ENCODE measurements around the gene SLC31A2. TPM values are rescaled to one million over a fixed set of nuclear protein-coding genes. Genes with fewer than 3 reads are reported as not detected.

The SLC31A2 gene
- total RNA-seq, 2 experiments from 2014 or later = 4.8 to 5.4 TPM

DNA sequence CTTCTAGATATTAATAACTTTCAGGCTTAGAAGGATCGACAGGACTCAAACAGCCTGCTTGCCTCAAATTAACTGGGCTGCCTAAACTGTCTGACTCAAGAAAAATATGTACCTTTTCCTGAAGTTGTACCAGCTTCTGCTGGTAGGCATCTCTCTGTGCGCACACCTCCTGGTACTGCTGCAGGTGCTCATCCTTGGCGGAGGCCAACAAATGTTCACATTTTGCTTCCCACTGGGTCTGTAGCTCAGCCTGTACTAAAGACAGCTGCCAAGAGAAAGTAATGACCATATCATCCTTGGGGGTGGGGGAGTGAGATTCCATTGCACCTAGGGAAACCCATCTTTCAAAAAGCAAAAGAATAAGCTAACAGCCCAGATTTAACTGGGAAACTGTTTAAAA lies 22.5 kb downstream of the SLC31A2 start:
- H3K27me3 Mint-ChIP-seq = no peaks in the 10 kb centered on the region
- no peaks in the 10 kb centered on the region for H3K9me3 ChIP-seq (ENCODE audit: control insufficient read depth in 1 of 2, insufficient read depth in 1 of 2, low read length in 2 of 2)
- intact Hi-C loops (cut with DNase I, micrococcal nuclease) = no loop called here
- H3K4me1 ChIP-seq (ENCODE audit: insufficient read depth, low read length) = no peaks in the 10 kb centered on the region
- no peak overlapping the region for H3K4me3 ChIP-seq (ENCODE audit: low read length)
- H3K36me3 Mint-ChIP-seq (ENCODE audit: low read depth) = peaks cover 98% of the 10 kb centered on the region
- CTCF ChIA-PET = no interaction called here
- H3K9me3 Mint-ChIP-seq = no peaks in the 10 kb centered on the region
- no peak overlapping the region for H3K4me3 Mint-ChIP-seq
- H3K27me3 ChIP-seq (ENCODE audit: control insufficient read depth in 1 of 2, insufficient read depth in 2 of 2, low read length in 2 of 2) = no peaks in the 10 kb centered on the region
- H3K4me1 Mint-ChIP-seq (ENCODE audit: low read depth) = no peaks in the 10 kb centered on the region
- TF ChIP-seq, protein P1, sequence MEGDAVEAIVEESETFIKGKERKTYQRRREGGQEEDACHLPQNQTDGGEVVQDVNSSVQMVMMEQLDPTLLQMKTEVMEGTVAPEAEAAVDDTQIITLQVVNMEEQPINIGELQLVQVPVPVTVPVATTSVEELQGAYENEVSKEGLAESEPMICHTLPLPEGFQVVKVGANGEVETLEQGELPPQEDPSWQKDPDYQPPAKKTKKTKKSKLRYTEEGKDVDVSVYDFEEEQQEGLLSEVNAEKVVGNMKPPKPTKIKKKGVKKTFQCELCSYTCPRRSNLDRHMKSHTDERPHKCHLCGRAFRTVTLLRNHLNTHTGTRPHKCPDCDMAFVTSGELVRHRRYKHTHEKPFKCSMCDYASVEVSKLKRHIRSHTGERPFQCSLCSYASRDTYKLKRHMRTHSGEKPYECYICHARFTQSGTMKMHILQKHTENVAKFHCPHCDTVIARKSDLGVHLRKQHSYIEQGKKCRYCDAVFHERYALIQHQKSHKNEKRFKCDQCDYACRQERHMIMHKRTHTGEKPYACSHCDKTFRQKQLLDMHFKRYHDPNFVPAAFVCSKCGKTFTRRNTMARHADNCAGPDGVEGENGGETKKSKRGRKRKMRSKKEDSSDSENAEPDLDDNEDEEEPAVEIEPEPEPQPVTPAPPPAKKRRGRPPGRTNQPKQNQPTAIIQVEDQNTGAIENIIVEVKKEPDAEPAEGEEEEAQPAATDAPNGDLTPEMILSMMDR (IDR thresholded peaks at IDR 0.05) = no peak
- no peak for DNase-seq
- no peak overlapping the region for H3K27ac ChIP-seq (ENCODE audit: low read depth in 1 of 2, low read length in 2 of 2)
- POLR2A ChIA-PET = interaction anchor here (0.9 kb wide), 1 partner anchor 11 kb away, joined by 4 read pairs; no protein-coding TSS in a partner anchor
- no peak overlapping the region for H3K27ac Mint-ChIP-seq
- peaks cover 85% of the 10 kb centered on the region for H3K36me3 ChIP-seq (ENCODE audit: insufficient read depth, low read length)
- no peak for ATAC-seq (ENCODE audit: poor library complexity)

DNA sequence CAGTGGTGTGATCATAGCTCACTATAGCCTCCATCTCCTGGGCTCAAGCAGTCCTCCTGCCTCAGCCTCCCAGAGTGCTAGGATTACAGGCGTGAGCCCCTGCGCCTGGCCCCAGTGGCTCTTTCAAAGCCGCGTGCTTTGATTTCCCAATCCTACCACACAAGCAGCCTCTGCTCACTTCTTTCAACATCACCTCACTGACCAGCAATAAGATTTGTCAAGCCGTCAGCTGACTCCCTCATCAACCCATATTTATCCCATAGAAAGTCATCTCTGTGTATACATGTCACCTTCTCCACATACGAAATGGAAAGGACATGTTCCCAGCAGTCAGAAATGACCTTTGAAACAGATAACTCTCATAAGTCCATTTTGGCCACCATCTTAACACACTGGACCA lies 26.0 kb downstream of the SLC31A2 start:
- no peaks in the 10 kb centered on the region for H3K9me3 Mint-ChIP-seq
- peaks cover 95% of the 10 kb centered on the region for H3K36me3 Mint-ChIP-seq (ENCODE audit: low read depth)
- DNase-seq (no peak), ATAC-seq (ENCODE audit: poor library complexity) (no peak)
- ChIA-PET POLR2A (no interaction called here), CTCF (no interaction called here)
- no peaks in the 10 kb centered on the region for H3K4me1 Mint-ChIP-seq (ENCODE audit: low read depth)
- no peak overlapping the region for H3K27ac Mint-ChIP-seq
- Histone ChIP-seq H3K9me3 (ENCODE audit: control insufficient read depth in 1 of 2, insufficient read depth in 1 of 2, low read length in 2 of 2) (no peaks in the 10 kb centered on the region), H3K4me3 (ENCODE audit: low read length) (no peak overlapping the region), H3K4me1 (ENCODE audit: insufficient read depth, low read length) (no peaks in the 10 kb centered on the region), H3K27ac (ENCODE audit: low read depth in 1 of 2, low read length in 2 of 2) (no peak overlapping the region), H3K36me3 (ENCODE audit: insufficient read depth, low read length) (peaks cover 80% of the 10 kb centered on the region), H3K27me3 (ENCODE audit: control insufficient read depth in 1 of 2, insufficient read depth in 2 of 2, low read length in 2 of 2) (no peaks in the 10 kb centered on the region)
- intact Hi-C loops (cut with DNase I, micrococcal nuclease) = no loop called here
- no peaks in the 10 kb centered on the region for H3K27me3 Mint-ChIP-seq
- TF ChIP-seq, protein P1 (IDR thresholded peaks at IDR 0.05) = no peak
- no peak overlapping the region for H3K4me3 Mint-ChIP-seq

DNA sequence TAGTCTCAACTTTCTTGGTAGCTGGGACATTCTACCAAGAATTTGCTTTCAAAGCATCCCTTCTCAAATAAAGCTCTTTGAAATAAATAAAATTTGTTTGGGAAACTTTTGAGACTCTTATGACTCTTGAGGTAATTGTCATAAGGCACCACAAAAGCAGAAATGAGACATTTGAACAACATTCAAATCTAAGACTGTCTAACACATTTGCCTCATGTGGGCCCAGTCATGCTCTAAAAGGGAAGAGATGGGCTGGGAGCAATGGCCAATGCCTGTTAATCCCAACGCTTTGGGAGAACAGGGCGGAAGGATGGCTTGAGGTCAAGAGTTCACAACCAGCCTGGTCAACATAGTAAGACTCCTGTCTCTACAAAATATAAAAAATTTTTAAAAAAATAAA lies 26.4 kb downstream of the SLC31A2 start:
- ATAC-seq (ENCODE audit: poor library complexity) (no peak), DNase-seq (no peak)
- Histone ChIP-seq H3K27ac (ENCODE audit: low read depth in 1 of 2, low read length in 2 of 2) (no peak overlapping the region), H3K36me3 (ENCODE audit: insufficient read depth, low read length) (peaks cover 84% of the 10 kb centered on the region), H3K27me3 (ENCODE audit: control insufficient read depth in 1 of 2, insufficient read depth in 2 of 2, low read length in 2 of 2) (no peaks in the 10 kb centered on the region), H3K9me3 (ENCODE audit: control insufficient read depth in 1 of 2, insufficient read depth in 1 of 2, low read length in 2 of 2) (no peaks in the 10 kb centered on the region), H3K4me3 (ENCODE audit: low read length) (no peak overlapping the region), H3K4me1 (ENCODE audit: insufficient read depth, low read length) (no peaks in the 10 kb centered on the region)
- intact Hi-C loops (cut with DNase I, micrococcal nuclease) = no loop called here
- Mint-ChIP-seq H3K27ac (no peak overlapping the region), H3K27me3 (no peaks in the 10 kb centered on the region), H3K4me1 (ENCODE audit: low read depth) (no peaks in the 10 kb centered on the region), H3K9me3 (no peaks in the 10 kb centered on the region), H3K4me3 (no peak overlapping the region), H3K36me3 (ENCODE audit: low read depth) (peaks cover 95% of the 10 kb centered on the region)
- ChIA-PET POLR2A (no interaction called here), CTCF (no interaction called here)
- TF ChIP-seq, protein P1 (IDR thresholded peaks at IDR 0.05) = no peak

Measured in CD4-positive, alpha-beta T cell (primary cell).